ENCODE results near the gene BRD1. TPM values are rescaled to one million over a fixed set of nuclear protein-coding genes. Genes with fewer than 3 reads are reported as not detected.

Gene BRD1
- total and polyA plus RNA-seq, 2 experiments from 2014 or later: 12.3 to 33.8 TPM

DNA sequence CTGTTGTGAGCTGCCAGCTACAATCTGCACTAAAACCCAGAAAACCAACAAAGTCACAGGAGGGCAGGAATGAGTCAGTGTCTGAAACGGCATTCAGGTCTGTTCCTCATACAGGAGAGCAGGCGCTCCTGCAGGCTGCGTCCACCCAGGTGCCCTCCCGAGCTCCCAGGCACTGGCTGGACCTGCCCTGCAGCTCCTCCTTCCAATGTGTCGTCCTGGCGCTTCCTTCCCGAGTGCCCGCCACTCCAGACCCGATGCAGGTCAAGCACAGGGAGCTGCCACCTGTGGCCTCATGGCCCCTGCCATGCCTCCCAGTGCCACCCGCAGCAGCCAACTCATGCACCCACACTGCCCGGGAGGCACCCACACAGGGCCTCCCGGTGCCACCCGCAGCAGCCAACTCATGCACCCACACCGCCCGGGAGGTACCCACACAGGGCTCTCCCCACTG, 12.0 kb downstream of the BRD1 start (continued):
- TF ChIP-seq POLR2AphosphoS5 (IDR thresholded peaks at IDR 0.05; ENCODE audit: low read depth) (no peak), ZNF331 (CRISPR knock-in tag; IDR thresholded peaks at IDR 0.05; ENCODE audit: low read depth) (no peak), CREB1 (CRISPR knock-in tag; IDR thresholded peaks at IDR 0.05; ENCODE audit: low read depth) (no peak)
- TF ChIP-seq, protein P1, sequence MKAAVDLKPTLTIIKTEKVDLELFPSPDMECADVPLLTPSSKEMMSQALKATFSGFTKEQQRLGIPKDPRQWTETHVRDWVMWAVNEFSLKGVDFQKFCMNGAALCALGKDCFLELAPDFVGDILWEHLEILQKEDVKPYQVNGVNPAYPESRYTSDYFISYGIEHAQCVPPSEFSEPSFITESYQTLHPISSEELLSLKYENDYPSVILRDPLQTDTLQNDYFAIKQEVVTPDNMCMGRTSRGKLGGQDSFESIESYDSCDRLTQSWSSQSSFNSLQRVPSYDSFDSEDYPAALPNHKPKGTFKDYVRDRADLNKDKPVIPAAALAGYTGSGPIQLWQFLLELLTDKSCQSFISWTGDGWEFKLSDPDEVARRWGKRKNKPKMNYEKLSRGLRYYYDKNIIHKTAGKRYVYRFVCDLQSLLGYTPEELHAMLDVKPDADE (IDR thresholded peaks at IDR 0.05): no peak
- TF ChIP-seq, protein P2, sequence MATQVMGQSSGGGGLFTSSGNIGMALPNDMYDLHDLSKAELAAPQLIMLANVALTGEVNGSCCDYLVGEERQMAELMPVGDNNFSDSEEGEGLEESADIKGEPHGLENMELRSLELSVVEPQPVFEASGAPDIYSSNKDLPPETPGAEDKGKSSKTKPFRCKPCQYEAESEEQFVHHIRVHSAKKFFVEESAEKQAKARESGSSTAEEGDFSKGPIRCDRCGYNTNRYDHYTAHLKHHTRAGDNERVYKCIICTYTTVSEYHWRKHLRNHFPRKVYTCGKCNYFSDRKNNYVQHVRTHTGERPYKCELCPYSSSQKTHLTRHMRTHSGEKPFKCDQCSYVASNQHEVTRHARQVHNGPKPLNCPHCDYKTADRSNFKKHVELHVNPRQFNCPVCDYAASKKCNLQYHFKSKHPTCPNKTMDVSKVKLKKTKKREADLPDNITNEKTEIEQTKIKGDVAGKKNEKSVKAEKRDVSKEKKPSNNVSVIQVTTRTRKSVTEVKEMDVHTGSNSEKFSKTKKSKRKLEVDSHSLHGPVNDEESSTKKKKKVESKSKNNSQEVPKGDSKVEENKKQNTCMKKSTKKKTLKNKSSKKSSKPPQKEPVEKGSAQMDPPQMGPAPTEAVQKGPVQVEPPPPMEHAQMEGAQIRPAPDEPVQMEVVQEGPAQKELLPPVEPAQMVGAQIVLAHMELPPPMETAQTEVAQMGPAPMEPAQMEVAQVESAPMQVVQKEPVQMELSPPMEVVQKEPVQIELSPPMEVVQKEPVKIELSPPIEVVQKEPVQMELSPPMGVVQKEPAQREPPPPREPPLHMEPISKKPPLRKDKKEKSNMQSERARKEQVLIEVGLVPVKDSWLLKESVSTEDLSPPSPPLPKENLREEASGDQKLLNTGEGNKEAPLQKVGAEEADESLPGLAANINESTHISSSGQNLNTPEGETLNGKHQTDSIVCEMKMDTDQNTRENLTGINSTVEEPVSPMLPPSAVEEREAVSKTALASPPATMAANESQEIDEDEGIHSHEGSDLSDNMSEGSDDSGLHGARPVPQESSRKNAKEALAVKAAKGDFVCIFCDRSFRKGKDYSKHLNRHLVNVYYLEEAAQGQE (IDR thresholded peaks at IDR 0.05; ENCODE audit: unreplicated experiment): no peak

DNA sequence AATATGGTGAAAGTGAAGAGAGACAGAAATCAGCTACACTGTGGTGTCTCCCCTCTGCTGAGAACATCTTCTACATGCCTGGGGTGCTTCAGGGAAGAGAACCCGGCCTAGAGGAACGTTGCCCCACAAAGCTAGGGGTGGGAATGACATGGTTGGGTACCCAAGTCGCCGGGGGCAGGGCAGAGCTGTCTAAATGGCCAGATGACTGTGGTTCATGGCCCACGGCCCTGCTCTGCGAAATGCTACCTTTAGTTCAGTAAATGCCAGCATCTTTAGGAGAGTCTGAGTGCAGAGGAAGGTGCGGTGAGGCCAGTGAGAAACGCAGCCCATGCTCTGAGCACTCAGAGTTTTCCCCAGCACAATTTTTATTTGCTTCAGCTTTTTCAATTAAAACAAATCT, 12.8 kb downstream of the BRD1 start:
- Mint-ChIP-seq H3K27me3 (ENCODE audit: insufficient read depth, low read depth, poor library complexity) (peaks cover 6% of the 10 kb centered on the region), H3K27ac (no peak overlapping the region), H3K36me3 (ENCODE audit: low read depth) (peaks cover 60% of the 10 kb centered on the region), H3K4me1 (peaks cover 7% of the 10 kb centered on the region; the same call in 1 of the 3 replicates), H3K9me3 (no peaks in the 10 kb centered on the region), H3K4me3 (no peak overlapping the region)
- no peaks in the 10 kb centered on the region for H3F3A ChIP-seq (replicated peaks; ENCODE audit: low read depth)
- H3K4me3 ChIP-seq: no peak overlapping the region
- no peaks in the 10 kb centered on the region for H3K9me2 ChIP-seq (ENCODE audit: insufficient read depth)
- H3K79me2 ChIP-seq (replicated peaks; ENCODE audit: insufficient read depth): peaks cover 100% of the 10 kb centered on the region
- ATAC-seq (no peak), DNase-seq (ENCODE audit: low spot score) (no peak)
- peaks cover 69% of the 10 kb centered on the region for H4K20me1 ChIP-seq (replicated peaks; ENCODE audit: insufficient read depth)
- H3K4me1 ChIP-seq (ENCODE audit: insufficient read depth): no peaks in the 10 kb centered on the region
- no peaks in the 10 kb centered on the region for H3K27me3 ChIP-seq (ENCODE audit: insufficient read depth)
- peaks cover 7% of the 10 kb centered on the region; the same call in 1 of the 2 replicates for H3K36me3 ChIP-seq (ENCODE audit: insufficient read depth)
- H3K4me2 ChIP-seq: no peak overlapping the region
- no peak overlapping the region for H3K27ac ChIP-seq (ENCODE audit: low read depth)
- H2AFZ ChIP-seq: no peak overlapping the region
- TF ChIP-seq NANOG (IDR thresholded peaks at IDR 0.05; ENCODE audit: borderline replicate concordance) (no peak), ZNF331 (CRISPR knock-in tag; IDR thresholded peaks at IDR 0.05; ENCODE audit: low read depth) (no peak), CREB1 (CRISPR knock-in tag; IDR thresholded peaks at IDR 0.05; ENCODE audit: low read depth) (no peak), EZH2 (IDR thresholded peaks at IDR 0.05; ENCODE audit: low read depth, unreplicated experiment) (no peak)
- TF ChIP-seq, protein P3, sequence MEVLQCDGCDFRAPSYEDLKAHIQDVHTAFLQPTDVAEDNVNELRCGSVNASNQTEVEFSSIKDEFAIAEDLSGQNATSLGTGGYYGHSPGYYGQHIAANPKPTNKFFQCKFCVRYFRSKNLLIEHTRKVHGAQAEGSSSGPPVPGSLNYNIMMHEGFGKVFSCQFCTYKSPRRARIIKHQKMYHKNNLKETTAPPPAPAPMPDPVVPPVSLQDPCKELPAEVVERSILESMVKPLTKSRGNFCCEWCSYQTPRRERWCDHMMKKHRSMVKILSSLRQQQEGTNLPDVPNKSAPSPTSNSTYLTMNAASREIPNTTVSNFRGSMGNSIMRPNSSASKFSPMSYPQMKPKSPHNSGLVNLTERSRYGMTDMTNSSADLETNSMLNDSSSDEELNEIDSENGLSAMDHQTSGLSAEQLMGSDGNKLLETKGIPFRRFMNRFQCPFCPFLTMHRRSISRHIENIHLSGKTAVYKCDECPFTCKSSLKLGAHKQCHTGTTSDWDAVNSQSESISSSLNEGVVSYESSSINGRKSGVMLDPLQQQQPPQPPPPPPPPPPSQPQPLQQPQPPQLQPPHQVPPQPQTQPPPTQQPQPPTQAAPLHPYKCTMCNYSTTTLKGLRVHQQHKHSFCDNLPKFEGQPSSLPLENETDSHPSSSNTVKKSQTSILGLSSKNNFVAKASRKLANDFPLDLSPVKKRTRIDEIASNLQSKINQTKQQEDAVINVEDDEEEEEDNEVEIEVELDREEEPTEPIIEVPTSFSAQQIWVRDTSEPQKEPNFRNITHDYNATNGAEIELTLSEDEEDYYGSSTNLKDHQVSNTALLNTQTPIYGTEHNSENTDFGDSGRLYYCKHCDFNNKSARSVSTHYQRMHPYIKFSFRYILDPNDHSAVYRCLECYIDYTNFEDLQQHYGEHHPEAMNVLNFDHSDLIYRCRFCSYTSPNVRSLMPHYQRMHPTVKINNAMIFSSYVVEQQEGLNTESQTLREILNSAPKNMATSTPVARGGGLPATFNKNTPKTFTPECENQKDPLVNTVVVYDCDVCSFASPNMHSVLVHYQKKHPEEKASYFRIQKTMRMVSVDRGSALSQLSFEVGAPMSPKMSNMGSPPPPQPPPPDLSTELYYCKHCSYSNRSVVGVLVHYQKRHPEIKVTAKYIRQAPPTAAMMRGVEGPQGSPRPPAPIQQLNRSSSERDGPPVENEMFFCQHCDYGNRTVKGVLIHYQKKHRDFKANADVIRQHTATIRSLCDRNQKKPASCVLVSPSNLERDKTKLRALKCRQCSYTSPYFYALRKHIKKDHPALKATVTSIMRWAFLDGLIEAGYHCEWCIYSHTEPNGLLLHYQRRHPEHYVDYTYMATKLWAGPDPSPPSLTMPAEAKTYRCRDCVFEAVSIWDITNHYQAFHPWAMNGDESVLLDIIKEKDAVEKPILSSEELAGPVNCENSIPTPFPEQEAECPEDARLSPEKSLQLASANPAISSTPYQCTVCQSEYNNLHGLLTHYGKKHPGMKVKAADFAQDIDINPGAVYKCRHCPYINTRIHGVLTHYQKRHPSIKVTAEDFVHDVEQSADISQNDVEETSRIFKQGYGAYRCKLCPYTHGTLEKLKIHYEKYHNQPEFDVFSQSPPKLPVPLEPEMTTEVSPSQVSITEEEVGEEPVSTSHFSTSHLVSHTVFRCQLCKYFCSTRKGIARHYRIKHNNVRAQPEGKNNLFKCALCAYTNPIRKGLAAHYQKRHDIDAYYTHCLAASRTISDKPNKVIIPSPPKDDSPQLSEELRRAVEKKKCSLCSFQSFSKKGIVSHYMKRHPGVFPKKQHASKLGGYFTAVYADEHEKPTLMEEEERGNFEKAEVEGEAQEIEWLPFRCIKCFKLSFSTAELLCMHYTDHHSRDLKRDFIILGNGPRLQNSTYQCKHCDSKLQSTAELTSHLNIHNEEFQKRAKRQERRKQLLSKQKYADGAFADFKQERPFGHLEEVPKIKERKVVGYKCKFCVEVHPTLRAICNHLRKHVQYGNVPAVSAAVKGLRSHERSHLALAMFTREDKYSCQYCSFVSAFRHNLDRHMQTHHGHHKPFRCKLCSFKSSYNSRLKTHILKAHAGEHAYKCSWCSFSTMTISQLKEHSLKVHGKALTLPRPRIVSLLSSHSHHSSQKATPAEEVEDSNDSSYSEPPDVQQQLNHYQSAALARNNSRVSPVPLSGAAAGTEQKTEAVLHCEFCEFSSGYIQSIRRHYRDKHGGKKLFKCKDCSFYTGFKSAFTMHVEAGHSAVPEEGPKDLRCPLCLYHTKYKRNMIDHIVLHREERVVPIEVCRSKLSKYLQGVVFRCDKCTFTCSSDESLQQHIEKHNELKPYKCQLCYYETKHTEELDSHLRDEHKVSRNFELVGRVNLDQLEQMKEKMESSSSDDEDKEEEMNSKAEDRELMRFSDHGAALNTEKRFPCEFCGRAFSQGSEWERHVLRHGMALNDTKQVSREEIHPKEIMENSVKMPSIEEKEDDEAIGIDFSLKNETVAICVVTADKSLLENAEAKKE (CRISPR knock-in tag; IDR thresholded peaks at IDR 0.05): no peak
- TF ChIP-seq, protein P1 (IDR thresholded peaks at IDR 0.05): no peak
- TF ChIP-seq, protein P2 (IDR thresholded peaks at IDR 0.05; ENCODE audit: unreplicated experiment): no peak

Measured in GM23338 (cell line).